GM18867 (cell line): Measurements from ENCODE around the gene CD27.
"Not testable (repeated sequence)": the region's sequence is repeated elsewhere in the genome, so short reads cannot be mapped to it uniquely, and the experiment has no call there.

Experiments
- ATAC-seq: cut with Tn5 transposase; IDR thresholded peaks from one replicate; pipeline ENCODE4 v1.9.1; 2021; ENCODE audit warnings: mild to moderate bottlenecking, moderate library complexity; ENCODE audit not compliant: unreplicated experiment

The CD27 gene

DNA sequence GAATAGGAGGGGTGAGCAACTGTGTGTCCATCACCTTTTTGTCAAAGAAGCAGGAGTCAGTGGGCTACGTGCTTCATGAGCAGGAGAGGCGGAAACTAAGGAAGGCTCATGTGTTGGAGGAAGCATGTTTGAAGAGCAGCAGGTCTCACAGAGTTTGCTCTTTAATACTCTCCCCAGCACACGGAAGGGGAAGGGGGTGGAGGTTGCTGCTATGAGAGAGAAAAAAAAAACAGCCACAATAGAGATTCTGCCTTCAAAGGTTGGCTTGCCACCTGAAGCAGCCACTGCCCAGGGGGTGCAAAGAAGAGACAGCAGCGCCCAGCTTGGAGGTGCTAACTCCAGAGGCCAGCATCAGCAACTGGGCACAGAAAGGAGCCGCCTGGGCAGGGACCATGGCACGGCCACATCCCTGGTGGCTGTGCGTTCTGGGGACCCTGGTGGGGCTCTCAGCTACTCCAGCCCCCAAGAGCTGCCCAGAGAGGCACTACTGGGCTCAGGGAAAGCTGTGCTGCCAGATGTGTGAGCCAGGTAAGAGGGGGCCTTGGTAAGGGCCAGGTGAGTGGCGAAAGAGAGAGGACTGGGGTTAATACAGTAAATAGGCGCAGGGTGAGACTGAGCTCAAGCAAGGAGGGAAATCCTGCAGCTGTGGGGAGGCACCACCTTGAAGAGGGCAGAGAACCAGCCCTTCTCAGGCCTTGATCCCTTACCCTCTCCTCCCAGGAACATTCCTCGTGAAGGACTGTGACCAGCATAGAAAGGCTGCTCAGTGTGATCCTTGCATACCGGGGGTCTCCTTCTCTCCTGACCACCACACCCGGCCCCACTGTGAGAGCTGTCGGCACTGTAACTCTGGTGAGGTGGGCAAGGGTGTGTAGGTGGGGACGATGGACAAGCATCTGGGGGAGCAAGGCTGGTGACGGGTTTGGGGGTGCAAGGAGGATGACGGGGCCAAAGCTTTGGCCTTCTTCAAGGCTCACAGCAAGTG lies at the start of gene CD27:
TSS of gene CD27 (plus strand) at position 252 of the 985 bp plus-strand sequence. CDS start at position 393, 141 bp downstream.
- no peak for ATAC-seq

GRCh38 chr12:6396031-6396430 lies 48.7 kb upstream of the CD27 start:
- ATAC-seq: no peak

GRCh38 chr12:6399884-6400644 lies 44.7 kb upstream of the CD27 start:
- no peak for ATAC-seq

DNA sequence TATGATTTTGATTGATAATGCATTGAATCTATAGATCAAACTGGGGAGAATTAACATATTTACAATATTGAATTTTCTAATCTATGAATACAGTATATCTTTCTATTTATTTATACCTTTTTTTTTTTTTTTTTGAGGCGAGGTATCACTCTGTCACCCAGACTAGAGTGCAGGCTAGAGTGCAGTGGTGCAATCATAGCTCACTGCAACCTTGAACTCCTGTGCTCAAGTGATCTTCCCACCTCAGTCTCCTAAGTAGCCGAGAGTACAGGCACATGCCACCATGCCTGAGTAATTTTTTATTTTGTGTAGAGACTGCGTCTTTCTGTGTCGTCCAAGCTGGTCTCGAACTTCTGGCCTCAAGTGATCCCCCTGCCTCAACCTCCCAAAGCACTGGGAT lies 40.4 kb upstream of the CD27 start:
- ATAC-seq: no peak

- no peak for ATAC-seq
Observed at GRCh38 chr12:6405963-6406362, 38.8 kb upstream of the CD27 start.

DNA sequence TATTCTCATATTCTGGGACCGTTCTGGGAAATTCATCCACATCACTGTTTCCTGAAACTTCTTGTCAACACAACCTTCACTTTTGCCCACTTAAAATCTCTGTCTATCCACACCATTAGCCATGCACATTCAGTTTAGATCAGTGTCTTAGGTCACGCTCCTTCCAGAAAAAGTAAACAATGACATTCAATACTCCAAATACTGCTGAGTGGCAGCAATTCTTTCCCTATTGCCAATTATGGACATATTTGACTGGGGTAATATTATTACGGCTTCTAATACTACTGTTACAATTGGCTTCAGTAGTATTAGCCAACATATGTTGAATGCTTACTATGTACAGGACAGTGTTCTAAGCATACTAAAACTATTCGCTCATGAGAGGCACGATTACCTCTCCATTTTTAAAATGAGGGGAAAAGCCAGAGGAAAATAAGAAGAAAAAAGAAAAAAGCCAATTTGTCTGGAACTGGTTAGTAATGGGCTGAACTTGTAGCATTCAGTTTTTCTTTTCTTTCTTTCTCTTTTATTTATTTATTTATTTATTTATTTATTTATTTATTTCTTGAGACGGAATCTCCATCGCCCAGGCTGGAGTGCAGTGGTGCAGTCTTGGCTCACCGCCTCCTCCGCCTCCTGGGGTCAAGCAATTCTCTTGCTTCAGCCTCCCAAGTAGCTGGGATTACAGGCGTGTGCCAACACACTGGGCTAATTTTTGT lies 37.4 kb upstream of the CD27 start:
- ATAC-seq: no peak

- ATAC-seq: no peak
Observed at GRCh38 chr12:6416596-6416995, 28.2 kb upstream of the CD27 start.

- no peak for ATAC-seq
Observed at GRCh38 chr12:6418796-6419195, 26.0 kb upstream of the CD27 start.

- ATAC-seq: no peak
Observed at GRCh38 chr12:6420364-6420763, 24.4 kb upstream of the CD27 start.

DNA sequence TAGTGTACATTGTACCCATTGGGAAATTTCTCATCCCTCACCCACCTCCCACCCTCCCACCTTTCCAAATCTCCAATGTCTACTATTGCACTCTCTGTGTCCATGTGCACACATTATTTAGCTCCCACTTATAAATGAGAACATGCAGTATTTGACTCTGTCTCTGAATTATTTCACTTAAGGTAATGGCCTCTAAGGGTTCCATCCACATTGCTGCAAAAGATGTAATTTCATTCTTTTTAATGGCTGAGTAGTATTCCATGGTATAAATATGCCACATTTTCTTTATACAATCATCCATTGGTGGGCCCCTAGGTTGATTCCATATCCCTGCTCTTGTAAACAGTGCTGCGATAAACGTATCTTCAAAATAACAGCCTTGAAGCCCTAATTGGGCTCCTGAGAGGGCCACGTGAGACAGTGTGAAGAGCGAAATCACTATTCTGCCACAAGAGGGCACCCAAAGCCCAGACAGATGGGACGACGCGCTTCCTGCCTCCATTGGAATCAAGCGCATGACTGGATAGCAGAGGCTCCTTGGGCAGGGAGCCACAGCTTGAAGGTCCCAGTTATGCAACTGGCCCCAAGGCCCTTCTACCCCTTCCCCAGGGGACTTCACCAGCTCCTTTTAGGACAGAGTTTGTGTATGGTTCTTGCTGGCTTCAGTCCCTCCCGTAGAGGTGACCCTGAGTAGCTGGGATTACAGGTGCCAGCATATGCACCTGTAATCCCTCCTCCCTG lies 21.3 kb upstream of the CD27 start:
- peak; percentile 39 for ATAC-seq

DNA sequence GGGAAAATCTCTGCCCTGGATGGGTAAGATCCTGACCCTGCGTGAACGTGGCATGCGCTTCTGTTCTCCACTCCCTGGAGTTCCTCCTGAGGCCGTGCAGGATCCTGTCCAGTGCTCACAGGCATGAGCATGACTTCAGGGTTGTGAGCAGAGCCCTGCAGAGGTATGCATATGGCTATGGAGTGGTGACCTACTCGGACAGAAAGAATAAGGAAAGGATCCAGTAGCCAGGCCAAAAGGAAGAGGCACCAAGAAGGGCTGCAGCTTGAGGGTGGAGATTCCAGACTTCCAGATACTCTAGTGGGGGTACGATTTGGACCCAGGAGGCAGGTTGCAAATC lies 20.8 kb upstream of the CD27 start:
- no peak for ATAC-seq

- no peak for ATAC-seq
Observed at GRCh38 chr12:6424866-6425265, 19.9 kb upstream of the CD27 start.

DNA sequence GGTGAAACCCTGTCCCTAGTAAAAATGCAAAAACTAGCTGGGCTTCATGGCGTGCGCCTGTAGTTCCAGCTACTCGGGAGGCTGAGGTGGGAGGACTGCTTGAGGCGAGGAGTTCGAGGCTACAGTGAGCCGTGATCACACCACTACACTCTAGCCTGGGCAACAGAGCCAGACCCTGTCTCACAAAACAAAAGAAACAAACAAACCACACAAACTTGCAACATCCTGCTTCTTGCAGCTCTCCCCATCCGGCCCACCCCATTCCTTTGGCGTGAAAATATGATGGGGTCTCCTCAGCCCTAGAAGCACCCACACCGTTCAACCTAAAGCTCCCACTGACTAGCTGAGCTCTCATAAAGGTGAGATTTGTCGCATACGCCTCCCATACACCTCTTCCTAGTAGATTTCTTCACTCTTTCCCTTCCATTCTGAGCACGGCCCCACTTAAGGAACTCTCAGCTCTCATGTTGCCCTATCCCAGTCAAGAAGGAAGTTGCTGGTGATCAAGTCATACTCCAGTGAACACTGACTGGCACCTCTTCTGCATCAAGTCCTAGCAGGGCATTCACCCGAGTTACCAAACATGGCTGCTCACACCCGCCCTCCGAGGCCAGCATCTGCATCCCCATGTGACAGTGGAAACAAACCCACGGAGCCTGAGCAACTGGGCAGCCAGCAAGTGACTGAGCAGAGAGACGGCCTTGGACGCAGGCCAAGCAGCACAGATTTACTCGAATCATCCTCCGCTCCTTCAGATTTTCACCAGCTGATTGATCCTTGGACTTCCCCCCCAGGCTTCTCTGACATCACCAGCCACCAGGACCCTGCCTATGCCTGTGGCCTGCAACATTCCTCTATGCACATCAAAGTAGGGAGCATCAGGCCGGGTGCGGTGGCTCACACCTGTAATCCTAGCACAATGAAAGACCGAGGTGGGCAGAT lies 18.9 kb upstream of the CD27 start:
- ATAC-seq: no peak

DNA sequence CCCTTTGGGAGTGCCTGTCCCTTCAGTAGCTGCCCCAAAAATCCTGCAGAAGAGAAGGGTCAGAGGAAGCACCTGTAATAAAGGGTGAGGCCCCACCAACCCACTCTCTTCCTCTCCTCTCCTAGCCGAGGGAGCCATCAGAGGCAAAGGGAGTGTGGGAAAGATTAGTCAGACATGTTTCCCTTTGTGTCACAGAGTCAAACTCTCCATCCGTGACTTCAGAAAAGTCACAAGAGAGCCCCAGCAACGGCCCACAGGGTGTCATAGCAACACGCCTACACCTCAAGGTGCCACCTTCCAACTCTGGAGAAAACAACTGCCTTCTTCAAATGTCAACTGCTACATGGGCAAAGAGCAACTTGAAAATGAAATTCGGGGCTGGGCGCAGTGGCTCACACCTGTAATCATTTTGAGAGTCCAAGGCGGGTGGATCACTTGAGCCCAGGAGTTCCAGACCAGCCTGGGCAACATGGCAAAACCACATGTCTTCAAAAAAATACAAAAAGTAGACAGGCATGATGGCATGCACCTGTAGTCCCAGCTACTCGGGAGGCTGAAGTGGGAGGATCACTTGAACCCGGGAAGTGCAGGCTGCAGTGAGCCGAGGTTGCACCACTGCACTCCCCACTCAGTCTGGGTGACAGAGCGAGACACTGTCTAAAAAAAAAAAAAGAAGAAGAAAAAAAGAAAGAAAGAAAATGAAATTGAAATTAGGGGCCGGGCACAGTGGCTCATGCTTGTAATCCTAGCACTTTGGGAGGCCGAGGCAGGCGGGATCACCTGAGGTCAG lies 17.7 kb upstream of the CD27 start:
- ATAC-seq: peak; percentile 70

DNA sequence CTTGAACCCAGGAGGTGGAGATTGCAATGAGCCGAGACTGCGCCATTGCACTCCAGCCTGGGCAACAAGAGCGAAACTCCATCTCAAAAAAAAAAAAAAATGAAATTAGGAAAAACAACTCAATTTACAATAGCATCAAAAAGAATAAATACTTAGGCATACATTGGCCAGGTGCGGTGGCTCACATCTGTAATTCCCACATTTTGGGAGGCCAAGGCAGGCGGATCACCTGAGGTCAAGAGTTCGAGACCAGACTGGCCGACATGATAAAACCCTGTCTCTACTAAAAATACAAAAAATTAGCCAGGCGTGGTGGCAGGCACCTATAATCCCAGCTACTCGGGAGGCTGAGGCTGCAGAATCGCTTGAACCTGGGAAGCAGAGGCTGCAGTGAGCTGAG lies 17.0 kb upstream of the CD27 start:
- not testable (repeated sequence) for ATAC-seq

DNA sequence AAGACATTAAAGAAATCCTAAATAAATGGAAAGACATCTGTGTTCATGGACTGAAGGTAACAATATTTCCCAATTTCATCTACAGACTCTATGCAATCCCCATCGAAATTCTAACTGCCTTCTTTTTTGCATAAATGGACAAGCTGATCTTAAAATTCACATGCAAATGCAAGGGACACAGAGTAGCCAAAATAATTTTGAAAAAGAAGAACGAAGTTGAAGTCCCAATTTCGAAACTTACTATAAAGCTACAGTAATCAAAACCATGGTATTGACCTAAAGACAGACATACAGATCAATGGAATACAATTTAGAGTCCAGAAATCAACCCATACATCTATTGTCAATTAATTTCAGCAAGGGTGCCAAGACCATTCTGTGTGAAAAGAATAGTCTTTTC lies 16.4 kb upstream of the CD27 start:
- no peak for ATAC-seq

GRCh38 chr12:6430124-6430989 lies 14.4 kb upstream of the CD27 start:
- ATAC-seq: no peak

DNA sequence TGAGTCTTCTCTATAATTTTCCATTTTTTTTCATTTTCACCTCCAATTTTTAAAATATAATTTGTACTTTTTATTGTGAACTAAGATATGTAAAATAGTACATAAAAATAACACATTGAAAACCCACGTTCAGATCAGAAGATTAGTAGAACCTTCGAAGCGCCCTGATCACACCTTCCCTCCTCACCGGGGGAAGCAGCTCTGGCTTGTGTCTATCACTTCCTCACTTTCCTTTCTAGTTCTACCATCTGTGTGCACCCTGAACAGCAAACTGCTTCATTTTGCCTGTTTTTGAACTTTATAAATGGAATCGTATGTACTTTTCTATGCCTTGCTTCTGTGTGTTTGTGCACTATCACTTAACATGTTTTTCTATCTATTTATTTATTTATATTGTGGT lies 11.8 kb upstream of the CD27 start:
- no peak for ATAC-seq
